ENCODE measurements around the gene USPL1. TPM values are rescaled to one million over a fixed set of nuclear protein-coding genes. Genes with fewer than 3 reads are reported as not detected.

The USPL1 gene
- total and polyA plus RNA-seq, 2 experiments from 2014 or later: 9.5 to 22.0 TPM

DNA sequence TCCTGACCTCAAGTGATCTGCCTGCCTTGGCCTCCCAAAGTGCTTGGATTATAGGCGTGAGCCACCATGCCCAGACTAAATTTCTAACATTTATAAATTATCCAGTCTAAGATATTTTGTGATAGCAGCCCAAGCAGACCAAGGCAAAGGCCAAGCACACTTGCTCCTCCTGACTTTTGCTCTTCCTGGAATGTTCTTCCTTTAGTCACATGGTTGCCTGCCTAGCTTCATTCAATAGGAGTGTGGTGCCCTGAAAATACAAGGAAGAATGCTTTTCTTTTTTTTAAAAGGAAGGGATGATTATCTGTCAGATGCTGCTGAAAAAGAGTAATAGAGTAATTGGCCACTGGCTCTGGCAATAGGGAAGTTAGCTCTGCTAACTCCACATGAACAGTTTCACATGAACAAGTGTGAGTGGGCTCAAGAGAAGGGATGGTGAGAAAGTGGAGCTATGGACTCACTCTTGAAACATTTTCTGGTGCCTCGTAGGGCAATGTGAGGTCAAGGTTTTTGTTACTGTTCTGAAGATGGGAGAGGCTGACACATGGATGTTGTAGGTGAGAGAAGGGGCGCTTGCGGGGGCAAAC lies 47.1 kb downstream of the USPL1 start:
- Histone ChIP-seq H4K20me1 (ENCODE audit: insufficient read depth, poor library complexity, severe bottlenecking) (no peaks in the 10 kb centered on the region), H3K79me2 (no peaks in the 10 kb centered on the region), H3K27ac (no peak overlapping the region), H3K9me3 (ENCODE audit: low read depth) (no peaks in the 10 kb centered on the region), H3K4me2 (no peak overlapping the region), H3K4me3 (no peak overlapping the region), H3K27me3 (no peaks in the 10 kb centered on the region), H3K36me3 (replicated peaks; ENCODE audit: insufficient read depth, low read depth) (no peaks in the 10 kb centered on the region), H3K4me1 (ENCODE audit: insufficient read depth) (peaks cover 11% of the 10 kb centered on the region), H2AFZ (no peak overlapping the region), H3K9me2 (replicated peaks; ENCODE audit: insufficient read depth) (no peaks in the 10 kb centered on the region)
- DNase-seq (ENCODE audit: low spot score): no peak
- 96% methylated on average over 4 of the region's 4 CpGs for WGBS (ENCODE audit: low lambda C conversion rate, missing lambda C conversion rate)
- TF ChIP-seq, protein P1, sequence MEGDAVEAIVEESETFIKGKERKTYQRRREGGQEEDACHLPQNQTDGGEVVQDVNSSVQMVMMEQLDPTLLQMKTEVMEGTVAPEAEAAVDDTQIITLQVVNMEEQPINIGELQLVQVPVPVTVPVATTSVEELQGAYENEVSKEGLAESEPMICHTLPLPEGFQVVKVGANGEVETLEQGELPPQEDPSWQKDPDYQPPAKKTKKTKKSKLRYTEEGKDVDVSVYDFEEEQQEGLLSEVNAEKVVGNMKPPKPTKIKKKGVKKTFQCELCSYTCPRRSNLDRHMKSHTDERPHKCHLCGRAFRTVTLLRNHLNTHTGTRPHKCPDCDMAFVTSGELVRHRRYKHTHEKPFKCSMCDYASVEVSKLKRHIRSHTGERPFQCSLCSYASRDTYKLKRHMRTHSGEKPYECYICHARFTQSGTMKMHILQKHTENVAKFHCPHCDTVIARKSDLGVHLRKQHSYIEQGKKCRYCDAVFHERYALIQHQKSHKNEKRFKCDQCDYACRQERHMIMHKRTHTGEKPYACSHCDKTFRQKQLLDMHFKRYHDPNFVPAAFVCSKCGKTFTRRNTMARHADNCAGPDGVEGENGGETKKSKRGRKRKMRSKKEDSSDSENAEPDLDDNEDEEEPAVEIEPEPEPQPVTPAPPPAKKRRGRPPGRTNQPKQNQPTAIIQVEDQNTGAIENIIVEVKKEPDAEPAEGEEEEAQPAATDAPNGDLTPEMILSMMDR (IDR thresholded peaks at IDR 0.05; ENCODE audit: poor library complexity): no peak
- no peak for TF ChIP-seq EZH2 (IDR thresholded peaks at IDR 0.05; ENCODE audit: borderline replicate concordance)
- TF ChIP-seq EZH2phosphoT487 (IDR thresholded peaks at IDR 0.05; ENCODE audit: low read depth, severe bottlenecking, unreplicated experiment): no peak

DNA sequence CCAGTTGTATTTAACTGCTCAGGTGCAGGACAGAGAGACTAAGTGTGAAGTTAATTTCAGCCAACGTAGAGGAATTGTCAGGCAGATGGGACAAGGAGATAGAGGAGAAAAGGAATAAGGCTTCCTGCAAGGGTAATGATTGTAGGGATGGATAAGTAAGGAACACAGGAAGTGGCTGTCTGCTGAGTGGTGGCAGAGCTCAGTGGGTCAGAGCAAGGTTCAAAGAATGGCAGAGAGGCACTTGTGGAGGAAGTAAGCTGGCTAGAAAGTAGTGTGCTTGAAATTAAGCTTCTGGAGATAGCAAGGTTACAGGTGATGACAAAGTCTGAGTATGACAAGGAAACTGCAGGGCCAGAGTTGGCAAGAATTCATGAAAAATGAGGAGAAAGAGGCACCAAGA lies 47.9 kb downstream of the USPL1 start:
- Histone ChIP-seq H4K20me1 (ENCODE audit: insufficient read depth, poor library complexity, severe bottlenecking) (no peaks in the 10 kb centered on the region), H3K27me3 (no peaks in the 10 kb centered on the region), H3K9me3 (ENCODE audit: low read depth) (no peaks in the 10 kb centered on the region), H2AFZ (no peak overlapping the region), H3K36me3 (replicated peaks; ENCODE audit: insufficient read depth, low read depth) (no peaks in the 10 kb centered on the region), H3K4me2 (no peak overlapping the region), H3K27ac (peak overlapping the region; percentile 71), H3K4me1 (ENCODE audit: insufficient read depth) (peaks cover 6% of the 10 kb centered on the region), H3K79me2 (no peaks in the 10 kb centered on the region), H3K4me3 (no peak overlapping the region), H3K9me2 (replicated peaks; ENCODE audit: insufficient read depth) (no peaks in the 10 kb centered on the region)
- 43% methylated on average over 1 of the region's 1 CpG for WGBS (ENCODE audit: low lambda C conversion rate, missing lambda C conversion rate)
- no peak for TF ChIP-seq EZH2phosphoT487 (IDR thresholded peaks at IDR 0.05; ENCODE audit: low read depth, severe bottlenecking, unreplicated experiment)
- no peak for TF ChIP-seq EZH2 (IDR thresholded peaks at IDR 0.05; ENCODE audit: borderline replicate concordance)
- TF ChIP-seq, protein P1 (IDR thresholded peaks at IDR 0.05; ENCODE audit: poor library complexity): no peak
- DNase-seq (ENCODE audit: low spot score): peak; percentile 19

DNA sequence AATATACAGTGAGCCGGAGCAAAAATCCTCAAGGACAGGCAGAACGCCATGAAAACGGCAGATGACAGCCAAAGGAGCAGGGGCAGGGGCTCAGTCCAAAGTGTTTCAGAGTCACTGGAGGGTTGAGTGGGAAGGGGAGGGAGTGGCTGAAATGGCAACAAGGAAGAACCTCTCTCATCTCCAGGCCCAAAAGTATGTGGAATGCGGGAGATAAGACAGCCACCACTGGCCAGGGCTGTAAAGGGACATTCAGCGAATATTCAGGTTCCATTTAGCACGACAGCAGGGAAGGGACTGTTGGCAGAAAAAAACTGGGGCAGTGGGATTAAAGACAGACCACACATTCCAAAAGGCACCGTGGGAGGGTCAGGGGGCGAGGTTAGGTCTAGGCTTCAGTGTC lies 48.4 kb downstream of the USPL1 start:
- H3K27ac ChIP-seq: peak overlapping the region; percentile 71
- no peak overlapping the region for H3K4me3 ChIP-seq
- H2AFZ ChIP-seq: no peak overlapping the region
- WGBS (ENCODE audit: low lambda C conversion rate, missing lambda C conversion rate): 52% methylated on average over 8 of the region's 8 CpGs
- DNase-seq (ENCODE audit: low spot score): no peak
- no peaks in the 10 kb centered on the region for H3K36me3 ChIP-seq (replicated peaks; ENCODE audit: insufficient read depth, low read depth)
- H4K20me1 ChIP-seq (ENCODE audit: insufficient read depth, poor library complexity, severe bottlenecking): no peaks in the 10 kb centered on the region
- no peaks in the 10 kb centered on the region for H3K9me2 ChIP-seq (replicated peaks; ENCODE audit: insufficient read depth)
- H3K9me3 ChIP-seq (ENCODE audit: low read depth): no peaks in the 10 kb centered on the region
- H3K79me2 ChIP-seq: no peaks in the 10 kb centered on the region
- no peaks in the 10 kb centered on the region for H3K27me3 ChIP-seq
- TF ChIP-seq EZH2 (IDR thresholded peaks at IDR 0.05; ENCODE audit: borderline replicate concordance) (no peak), EZH2phosphoT487 (IDR thresholded peaks at IDR 0.05; ENCODE audit: low read depth, severe bottlenecking, unreplicated experiment) (no peak)
- TF ChIP-seq, protein P1 (IDR thresholded peaks at IDR 0.05; ENCODE audit: poor library complexity): no peak
- H3K4me1 ChIP-seq (ENCODE audit: insufficient read depth): peaks cover 6% of the 10 kb centered on the region
- H3K4me2 ChIP-seq: no peak overlapping the region
